Progenitor cell of endocrine pancreas (in vitro differentiated cells): ENCODE measurements around the gene RGS10. TPM values are rescaled to one million over a fixed set of nuclear protein-coding genes. Genes with fewer than 3 reads are reported as not detected.

Experiments
- DNase-seq: peaks from one replicate; pipeline ENCODE4 v3.0.0; 2021; ENCODE audit warnings: low spot score; ENCODE audit not compliant: unreplicated experiment
- H3K27ac Mint-ChIP-seq: 2 replicates; pipeline ENCODE4 v1.8.0; 2021; ENCODE audit warnings: mild to moderate bottlenecking, moderate library complexity, mixed read lengths
- H3K27me3 Mint-ChIP-seq: 2 replicates; pipeline ENCODE4 v1.8.0; 2021; ENCODE audit warnings: mixed read lengths
- H3K36me3 Mint-ChIP-seq: 2 replicates; pipeline ENCODE4 v1.8.0; 2022; ENCODE audit warnings: mixed read lengths; ENCODE audit not compliant: insufficient read depth
- H3K4me1 Mint-ChIP-seq: 2 replicates; pipeline ENCODE4 v1.8.0; 2021; ENCODE audit warnings: low read depth, mixed read lengths
- H3K4me3 Mint-ChIP-seq: 2 replicates; pipeline ENCODE4 v1.8.0; 2021; ENCODE audit warnings: low read depth, mild to moderate bottlenecking, moderate library complexity, mixed read lengths
- H3K9me3 Mint-ChIP-seq: 2 replicates; pipeline ENCODE4 v1.8.0; 2021; ENCODE audit warnings: low read depth, mixed read lengths
- CTCF ChIP-seq: fragments of 200-600 bp; sonication (generic); IDR thresholded peaks from one replicate; pipeline ENCODE4 v1.5.0; 2021; ENCODE audit warnings: antibody characterized with exemption, mild to moderate bottlenecking; ENCODE audit not compliant: unreplicated experiment
- total RNA-seq: library from RNA; stranded (reverse); gene quantifications from 2 replicates; pipeline ENCODE4 v1.2.1, GENCODE V29; 2021

The RGS10 gene
- total RNA-seq, 1 donor from 2014 or later = 0.96 TPM

GRCh38 chr10:119455609-119456434 lies 86.7 kb downstream of the RGS10 start:
- Mint-ChIP-seq H3K27ac (no peak overlapping the region), H3K27me3 (no peaks in the 10 kb centered on the region)

GRCh38 chr10:119454990-119455389 lies 87.5 kb downstream of the RGS10 start:
- no peak for TF ChIP-seq CTCF
- Mint-ChIP-seq H3K36me3 (peaks cover 2% of the 10 kb centered on the region), H3K4me3 (no peak overlapping the region), H3K27me3 (no peaks in the 10 kb centered on the region), H3K9me3 (no peaks in the 10 kb centered on the region), H3K27ac (no peak overlapping the region), H3K4me1 (no peaks in the 10 kb centered on the region)
- DNase-seq = no peak

More at GRCh38 chr10:119455609-119456434, 86.7 kb downstream of the RGS10 start:
- no peak for DNase-seq
- no peak overlapping the region for H3K4me3 Mint-ChIP-seq
- peaks cover 2% of the 10 kb centered on the region for H3K36me3 Mint-ChIP-seq
- TF ChIP-seq CTCF = no peak
- no peaks in the 10 kb centered on the region for H3K4me1 Mint-ChIP-seq
- H3K9me3 Mint-ChIP-seq = no peaks in the 10 kb centered on the region

- TF ChIP-seq CTCF = no peak
- H3K27ac Mint-ChIP-seq = no peak overlapping the region
- DNase-seq = no peak
- peaks cover 2% of the 10 kb centered on the region for H3K36me3 Mint-ChIP-seq
- no peaks in the 10 kb centered on the region for H3K4me1 Mint-ChIP-seq
- no peaks in the 10 kb centered on the region for H3K27me3 Mint-ChIP-seq
- no peaks in the 10 kb centered on the region for H3K9me3 Mint-ChIP-seq
- H3K4me3 Mint-ChIP-seq = no peak overlapping the region
Observed at GRCh38 chr10:119454316-119454715, 88.2 kb downstream of the RGS10 start.

DNA sequence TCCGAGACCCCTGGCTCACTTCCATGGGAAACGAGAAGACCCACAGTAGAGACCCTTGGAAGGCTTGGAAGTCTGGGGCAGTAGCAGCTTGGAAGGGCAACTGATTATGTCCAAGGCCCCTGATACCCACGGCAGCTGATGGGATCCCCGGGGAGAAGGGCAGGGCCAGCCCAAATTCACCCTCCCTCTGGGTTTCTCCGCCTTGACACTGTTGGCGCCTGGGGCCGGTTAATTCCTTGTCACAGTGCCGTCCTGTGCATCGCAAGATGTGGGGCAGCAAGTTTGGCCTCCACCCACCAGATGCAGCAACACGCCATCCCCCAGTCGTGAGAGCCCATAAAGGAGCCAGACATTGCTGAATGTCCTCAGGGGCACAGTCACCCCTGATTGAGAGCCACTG lies 89.2 kb downstream of the RGS10 start:
- H3K27me3 Mint-ChIP-seq = no peaks in the 10 kb centered on the region
- DNase-seq = no peak
- no peak overlapping the region for H3K4me3 Mint-ChIP-seq
- TF ChIP-seq CTCF = no peak
- no peaks in the 10 kb centered on the region for H3K4me1 Mint-ChIP-seq
- no peak overlapping the region for H3K27ac Mint-ChIP-seq
- no peaks in the 10 kb centered on the region for H3K9me3 Mint-ChIP-seq
- H3K36me3 Mint-ChIP-seq = peaks cover 2% of the 10 kb centered on the region

GRCh38 chr10:119452396-119452795 lies 90.1 kb downstream of the RGS10 start:
- no peaks in the 10 kb centered on the region for H3K9me3 Mint-ChIP-seq
- no peaks in the 10 kb centered on the region for H3K27me3 Mint-ChIP-seq
- H3K4me3 Mint-ChIP-seq = no peak overlapping the region
- TF ChIP-seq CTCF = no peak
- DNase-seq = no peak
- H3K4me1 Mint-ChIP-seq = no peaks in the 10 kb centered on the region
- H3K36me3 Mint-ChIP-seq = peaks cover 2% of the 10 kb centered on the region
- no peak overlapping the region for H3K27ac Mint-ChIP-seq
